ENCODE measurements around the gene PXK.
"Not testable (repeated sequence)": the region's sequence is repeated elsewhere in the genome, so short reads cannot be mapped to it uniquely, and the experiment has no call there.

DNA sequence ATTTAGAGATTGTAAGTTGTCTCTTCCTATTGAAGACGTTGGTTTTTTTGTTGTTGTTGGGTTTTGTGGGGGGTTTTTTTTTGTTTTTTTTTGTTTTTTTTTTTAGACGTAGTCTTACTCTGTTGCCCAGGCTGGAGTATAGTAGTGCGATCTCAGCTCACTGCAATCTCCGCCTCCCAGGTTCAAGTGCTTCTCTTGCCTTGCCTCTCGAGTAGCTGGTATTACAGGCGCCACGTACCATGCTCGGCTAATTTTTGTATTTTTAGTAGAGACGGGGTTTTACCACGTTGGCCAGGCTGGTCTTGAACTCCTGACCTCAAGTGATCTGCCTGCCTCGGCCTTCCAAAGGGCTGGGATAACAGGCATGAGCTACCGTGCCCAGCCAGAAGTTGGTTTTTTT is 6.5 kb downstream of the PXK start:
- TF ChIP-seq, protein P1, sequence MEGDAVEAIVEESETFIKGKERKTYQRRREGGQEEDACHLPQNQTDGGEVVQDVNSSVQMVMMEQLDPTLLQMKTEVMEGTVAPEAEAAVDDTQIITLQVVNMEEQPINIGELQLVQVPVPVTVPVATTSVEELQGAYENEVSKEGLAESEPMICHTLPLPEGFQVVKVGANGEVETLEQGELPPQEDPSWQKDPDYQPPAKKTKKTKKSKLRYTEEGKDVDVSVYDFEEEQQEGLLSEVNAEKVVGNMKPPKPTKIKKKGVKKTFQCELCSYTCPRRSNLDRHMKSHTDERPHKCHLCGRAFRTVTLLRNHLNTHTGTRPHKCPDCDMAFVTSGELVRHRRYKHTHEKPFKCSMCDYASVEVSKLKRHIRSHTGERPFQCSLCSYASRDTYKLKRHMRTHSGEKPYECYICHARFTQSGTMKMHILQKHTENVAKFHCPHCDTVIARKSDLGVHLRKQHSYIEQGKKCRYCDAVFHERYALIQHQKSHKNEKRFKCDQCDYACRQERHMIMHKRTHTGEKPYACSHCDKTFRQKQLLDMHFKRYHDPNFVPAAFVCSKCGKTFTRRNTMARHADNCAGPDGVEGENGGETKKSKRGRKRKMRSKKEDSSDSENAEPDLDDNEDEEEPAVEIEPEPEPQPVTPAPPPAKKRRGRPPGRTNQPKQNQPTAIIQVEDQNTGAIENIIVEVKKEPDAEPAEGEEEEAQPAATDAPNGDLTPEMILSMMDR (tag by site-specific recombination; IDR thresholded peaks at IDR 0.05): not testable (repeated sequence)
- not testable (repeated sequence) for TF ChIP-seq ZNF423 (tag by site-specific recombination; IDR thresholded peaks at IDR 0.05); MZF1 (tag by site-specific recombination; IDR thresholded peaks at IDR 0.05; ENCODE audit: borderline replicate concordance); KLF1 (tag by site-specific recombination; IDR thresholded peaks at IDR 0.05); YY1 (tag by site-specific recombination; IDR thresholded peaks at IDR 0.05); ZSCAN30 (tag by site-specific recombination; IDR thresholded peaks at IDR 0.05); ZEB2 (tag by site-specific recombination; IDR thresholded peaks at IDR 0.05); ZNF24 (tag by site-specific recombination; IDR thresholded peaks at IDR 0.05); KLF9 (tag by site-specific recombination; IDR thresholded peaks at IDR 0.05; ENCODE audit: low read depth); FEZF1 (tag by site-specific recombination; IDR thresholded peaks at IDR 0.05)
- TF ChIP-seq, protein P2, sequence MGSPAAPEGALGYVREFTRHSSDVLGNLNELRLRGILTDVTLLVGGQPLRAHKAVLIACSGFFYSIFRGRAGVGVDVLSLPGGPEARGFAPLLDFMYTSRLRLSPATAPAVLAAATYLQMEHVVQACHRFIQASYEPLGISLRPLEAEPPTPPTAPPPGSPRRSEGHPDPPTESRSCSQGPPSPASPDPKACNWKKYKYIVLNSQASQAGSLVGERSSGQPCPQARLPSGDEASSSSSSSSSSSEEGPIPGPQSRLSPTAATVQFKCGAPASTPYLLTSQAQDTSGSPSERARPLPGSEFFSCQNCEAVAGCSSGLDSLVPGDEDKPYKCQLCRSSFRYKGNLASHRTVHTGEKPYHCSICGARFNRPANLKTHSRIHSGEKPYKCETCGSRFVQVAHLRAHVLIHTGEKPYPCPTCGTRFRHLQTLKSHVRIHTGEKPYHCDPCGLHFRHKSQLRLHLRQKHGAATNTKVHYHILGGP (tag by site-specific recombination; IDR thresholded peaks at IDR 0.05): not testable (repeated sequence)
- TF ChIP-seq, protein P3, sequence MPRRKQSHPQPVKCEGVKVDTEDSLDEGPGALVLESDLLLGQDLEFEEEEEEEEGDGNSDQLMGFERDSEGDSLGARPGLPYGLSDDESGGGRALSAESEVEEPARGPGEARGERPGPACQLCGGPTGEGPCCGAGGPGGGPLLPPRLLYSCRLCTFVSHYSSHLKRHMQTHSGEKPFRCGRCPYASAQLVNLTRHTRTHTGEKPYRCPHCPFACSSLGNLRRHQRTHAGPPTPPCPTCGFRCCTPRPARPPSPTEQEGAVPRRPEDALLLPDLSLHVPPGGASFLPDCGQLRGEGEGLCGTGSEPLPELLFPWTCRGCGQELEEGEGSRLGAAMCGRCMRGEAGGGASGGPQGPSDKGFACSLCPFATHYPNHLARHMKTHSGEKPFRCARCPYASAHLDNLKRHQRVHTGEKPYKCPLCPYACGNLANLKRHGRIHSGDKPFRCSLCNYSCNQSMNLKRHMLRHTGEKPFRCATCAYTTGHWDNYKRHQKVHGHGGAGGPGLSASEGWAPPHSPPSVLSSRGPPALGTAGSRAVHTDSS (tag by site-specific recombination; IDR thresholded peaks at IDR 0.05): not testable (repeated sequence)
- TF ChIP-seq, protein P4, sequence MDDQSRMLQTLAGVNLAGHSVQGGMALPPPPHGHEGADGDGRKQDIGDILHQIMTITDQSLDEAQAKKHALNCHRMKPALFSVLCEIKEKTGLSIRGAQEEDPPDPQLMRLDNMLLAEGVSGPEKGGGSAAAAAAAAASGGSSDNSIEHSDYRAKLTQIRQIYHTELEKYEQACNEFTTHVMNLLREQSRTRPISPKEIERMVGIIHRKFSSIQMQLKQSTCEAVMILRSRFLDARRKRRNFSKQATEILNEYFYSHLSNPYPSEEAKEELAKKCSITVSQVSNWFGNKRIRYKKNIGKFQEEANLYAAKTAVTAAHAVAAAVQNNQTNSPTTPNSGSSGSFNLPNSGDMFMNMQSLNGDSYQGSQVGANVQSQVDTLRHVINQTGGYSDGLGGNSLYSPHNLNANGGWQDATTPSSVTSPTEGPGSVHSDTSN (CRISPR knock-in tag; IDR thresholded peaks at IDR 0.05): not testable (repeated sequence)
- TF ChIP-seq, protein P5, sequence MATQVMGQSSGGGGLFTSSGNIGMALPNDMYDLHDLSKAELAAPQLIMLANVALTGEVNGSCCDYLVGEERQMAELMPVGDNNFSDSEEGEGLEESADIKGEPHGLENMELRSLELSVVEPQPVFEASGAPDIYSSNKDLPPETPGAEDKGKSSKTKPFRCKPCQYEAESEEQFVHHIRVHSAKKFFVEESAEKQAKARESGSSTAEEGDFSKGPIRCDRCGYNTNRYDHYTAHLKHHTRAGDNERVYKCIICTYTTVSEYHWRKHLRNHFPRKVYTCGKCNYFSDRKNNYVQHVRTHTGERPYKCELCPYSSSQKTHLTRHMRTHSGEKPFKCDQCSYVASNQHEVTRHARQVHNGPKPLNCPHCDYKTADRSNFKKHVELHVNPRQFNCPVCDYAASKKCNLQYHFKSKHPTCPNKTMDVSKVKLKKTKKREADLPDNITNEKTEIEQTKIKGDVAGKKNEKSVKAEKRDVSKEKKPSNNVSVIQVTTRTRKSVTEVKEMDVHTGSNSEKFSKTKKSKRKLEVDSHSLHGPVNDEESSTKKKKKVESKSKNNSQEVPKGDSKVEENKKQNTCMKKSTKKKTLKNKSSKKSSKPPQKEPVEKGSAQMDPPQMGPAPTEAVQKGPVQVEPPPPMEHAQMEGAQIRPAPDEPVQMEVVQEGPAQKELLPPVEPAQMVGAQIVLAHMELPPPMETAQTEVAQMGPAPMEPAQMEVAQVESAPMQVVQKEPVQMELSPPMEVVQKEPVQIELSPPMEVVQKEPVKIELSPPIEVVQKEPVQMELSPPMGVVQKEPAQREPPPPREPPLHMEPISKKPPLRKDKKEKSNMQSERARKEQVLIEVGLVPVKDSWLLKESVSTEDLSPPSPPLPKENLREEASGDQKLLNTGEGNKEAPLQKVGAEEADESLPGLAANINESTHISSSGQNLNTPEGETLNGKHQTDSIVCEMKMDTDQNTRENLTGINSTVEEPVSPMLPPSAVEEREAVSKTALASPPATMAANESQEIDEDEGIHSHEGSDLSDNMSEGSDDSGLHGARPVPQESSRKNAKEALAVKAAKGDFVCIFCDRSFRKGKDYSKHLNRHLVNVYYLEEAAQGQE (tag by site-specific recombination; IDR thresholded peaks at IDR 0.05): not testable (repeated sequence)

Measured in HEK293 (cell line).